ENCODE data around the gene SLC12A9. TPM values are rescaled to one million over a fixed set of nuclear protein-coding genes. Genes with fewer than 3 reads are reported as not detected.

The SLC12A9 gene
- total and polyA plus RNA-seq, 2 of the 4 experiments (the other 2 are of a cell fraction): 4.5 to 16.2 TPM

DNA sequence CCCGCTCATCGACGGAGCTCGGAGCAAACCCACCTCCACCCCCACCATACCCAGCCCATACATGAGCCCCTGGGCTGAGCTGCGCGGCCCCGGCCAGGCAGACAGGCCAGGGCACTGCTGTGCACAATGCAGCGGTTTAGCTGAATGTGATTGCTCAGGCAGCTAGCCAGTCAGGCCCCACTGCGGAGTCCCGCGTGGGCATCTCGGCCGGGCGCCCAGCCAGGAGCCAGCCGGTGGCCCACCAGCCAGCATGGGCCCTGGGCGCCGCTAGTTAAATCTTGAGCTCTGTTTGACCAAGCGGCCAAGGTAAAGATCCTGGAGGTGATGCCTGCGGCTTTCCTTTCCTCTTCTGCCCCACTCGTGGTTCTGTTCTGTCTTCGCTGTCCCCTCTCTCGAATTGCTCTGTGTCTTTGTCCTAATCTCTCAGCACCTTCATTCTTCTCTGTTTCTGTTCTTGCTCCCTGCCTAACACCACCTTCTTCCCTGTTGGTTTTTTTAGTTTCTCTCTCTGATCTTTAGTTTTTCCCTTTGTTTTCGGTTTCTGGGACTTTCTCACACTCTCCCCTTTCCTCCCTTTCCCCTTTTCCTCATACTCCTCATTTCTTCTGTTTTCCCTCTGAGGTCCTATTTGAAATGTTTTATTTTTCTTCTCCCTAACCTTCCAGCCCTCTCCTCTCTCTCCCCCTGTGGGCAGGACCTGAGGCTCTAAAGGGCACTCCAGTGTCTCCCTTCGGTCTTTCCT is 30.4 kb downstream of the SLC12A9 start:
- Histone ChIP-seq H2AK5ac (ENCODE audit: low read depth, low read length) (no peak overlapping the region), H3K9me1 (ENCODE audit: insufficient read depth, low read length) (no peaks in the 10 kb centered on the region; the same call in 1 of the 2 replicates), H2BK20ac (ENCODE audit: low read depth, low read length) (no peak overlapping the region), H3K56ac (ENCODE audit: extremely low read depth, insufficient read depth, low read length) (no peak overlapping the region), H3K14ac (replicated peaks; ENCODE audit: low read depth, low read length) (no peak overlapping the region), H3K4ac (ENCODE audit: low read depth, low read length) (no peak overlapping the region), H4K91ac (ENCODE audit: insufficient read depth, low read depth, low read length) (no peak overlapping the region), H3K79me1 (ENCODE audit: low read depth in 1 of 2, low read length in 2 of 2) (peaks cover 37 to 74% of the 10 kb centered on the region in 2 experiments), H3K18ac (ENCODE audit: low read depth, low read length) (no peak overlapping the region), H3K4me3 (ENCODE audit: insufficient read depth, low read depth, low read length) (no peak overlapping the region), H3K4me2 (ENCODE audit: low read depth, low read length) (no peak overlapping the region), H2BK120ac (ENCODE audit: low read depth, low read length) (no peak overlapping the region), H3K9ac (ENCODE audit: low read depth, low read length) (no peak overlapping the region), H4K5ac (ENCODE audit: low read depth, low read length) (no peak overlapping the region), H3K27me3 (ENCODE audit: control insufficient read depth, insufficient read depth, low read length) (no peaks in the 10 kb centered on the region), H2BK15ac (ENCODE audit: low read depth, low read length) (no peak overlapping the region), H3K27ac (ENCODE audit: insufficient read depth, low read length) (no peak overlapping the region), H2BK5ac (ENCODE audit: low read depth, low read length, poor library complexity, severe bottlenecking) (no peak overlapping the region), H3K9me3 (ENCODE audit: control insufficient read depth, insufficient read depth, low read length) (no peaks in the 10 kb centered on the region), H4K8ac (ENCODE audit: low read depth in 2 of 2, low read length in 2 of 2) (no peak overlapping the region), H4K20me1 (ENCODE audit: insufficient read depth, low read length) (peaks cover 37% of the 10 kb centered on the region), H2AK9ac (replicated peaks; ENCODE audit: low read depth, low read length, poor library complexity) (no peak overlapping the region), H3K4me1 (ENCODE audit: control insufficient read depth, insufficient read depth, low read length) (peaks cover 2% of the 10 kb centered on the region; the same call in 1 of the 2 replicates), H3K36me3 (ENCODE audit: control insufficient read depth, insufficient read depth, low read length) (peaks cover 82% of the 10 kb centered on the region), H3K23ac (ENCODE audit: low read depth, low read length) (no peak overlapping the region), H2AFZ (replicated peaks; ENCODE audit: low read length, poor library complexity) (no peak overlapping the region)
- TF ChIP-seq RAD21 (IDR thresholded peaks at IDR 0.05; ENCODE audit: low read length) (no peak), BHLHE40 (IDR thresholded peaks at IDR 0.05; ENCODE audit: low read depth, low read length) (no peak), SMC3 (IDR thresholded peaks at IDR 0.05; ENCODE audit: low read depth, low read length) (no peak), RCOR1 (IDR thresholded peaks at IDR 0.05; ENCODE audit: insufficient replicate concordance, low read length) (no peak), CHD1 (IDR thresholded peaks at IDR 0.05; ENCODE audit: low read depth, low read length) (no peak)
- TF ChIP-seq, protein P1, sequence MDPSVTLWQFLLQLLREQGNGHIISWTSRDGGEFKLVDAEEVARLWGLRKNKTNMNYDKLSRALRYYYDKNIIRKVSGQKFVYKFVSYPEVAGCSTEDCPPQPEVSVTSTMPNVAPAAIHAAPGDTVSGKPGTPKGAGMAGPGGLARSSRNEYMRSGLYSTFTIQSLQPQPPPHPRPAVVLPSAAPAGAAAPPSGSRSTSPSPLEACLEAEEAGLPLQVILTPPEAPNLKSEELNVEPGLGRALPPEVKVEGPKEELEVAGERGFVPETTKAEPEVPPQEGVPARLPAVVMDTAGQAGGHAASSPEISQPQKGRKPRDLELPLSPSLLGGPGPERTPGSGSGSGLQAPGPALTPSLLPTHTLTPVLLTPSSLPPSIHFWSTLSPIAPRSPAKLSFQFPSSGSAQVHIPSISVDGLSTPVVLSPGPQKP (IDR thresholded peaks at IDR 0.05; ENCODE audit: borderline replicate concordance, low read depth, low read length): no peak
- ChIA-PET CTCF (no interaction called here), POLR2A (ENCODE audit: unreplicated experiment) (interaction anchor here (0.5 kb wide), 1 partner anchor 16 kb away, joined by 12 read pairs; the partner anchor contains the start of gene TRIP6)
- ATAC-seq (ENCODE audit: low read depth): no peak
- BruUV-seq (replicated peaks): no TSS peak
- 94% methylated on average over 12 of the region's 24 CpGs; no CpG with 5 or more reads in 1 of the 2 experiments for WGBS, 2 experiments (ENCODE audit: extremely low coverage in 2 of 2, insufficient read length in 1 of 2)
- dilution Hi-C loops (cut with HindIII; ENCODE audit: low sequenced_read_pairs, unreplicated experiment) (no loop called here), intact Hi-C loops (cut with micrococcal nuclease) (no loop called here), in situ Hi-C loops (cut with MboI; ENCODE audit: low sequenced_read_pairs) (no loop called here)
- DNase-seq: no peak

All from IMR-90 (cell line).